T47D (cell line): Measurements from ENCODE around the gene UGT3A1.
"Not testable (repeated sequence)": the region's sequence is repeated elsewhere in the genome, so short reads cannot be mapped to it uniquely, and the experiment has no call there.

Experiments
- DNase-seq, 2 experiments: peaks; one replicate each; pipeline versions ENCODE4 v3.0.0 to v3.0.0-alpha.2; 2011 to 2012; ENCODE audit warnings: low read depth in 1 of 2, low spot score in 1 of 2
- JUND ChIP-seq: IDR thresholded peaks from 2 replicates; pipeline ENCODE4 v1.6.1; 2012; ENCODE audit warnings: low read depth
- in situ Hi-C: cut with HindIII; loops from 2 replicates; pipeline ENCODE4 v1.10.0; 2016; ENCODE audit warnings: low sequenced_read_pairs, low pct_unique_long_range_greater_than_20kb

UGT3A1 gene

DNA sequence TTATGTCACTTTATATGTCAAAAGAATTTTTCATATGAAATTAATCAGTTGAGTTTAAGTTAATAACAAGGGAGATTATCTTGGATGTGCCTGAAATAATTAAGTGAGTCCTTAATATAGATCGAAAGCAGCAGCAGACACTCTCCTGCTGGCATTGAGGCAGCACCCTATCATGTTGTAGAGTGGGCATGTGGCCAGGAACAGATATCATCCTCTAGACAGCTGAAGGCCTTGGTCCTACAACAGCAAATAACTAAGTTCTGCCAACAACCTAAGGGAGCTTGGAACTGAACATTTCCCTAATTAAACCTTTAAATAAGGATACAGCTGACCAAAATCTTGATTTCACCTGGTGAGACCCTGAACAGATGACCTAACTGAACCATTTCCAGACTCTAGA lies 25.8 kb upstream of the UGT3A1 start:
- in situ Hi-C loops, result no loop called here
- no peak for DNase-seq
- no peak for TF ChIP-seq JUND

DNA sequence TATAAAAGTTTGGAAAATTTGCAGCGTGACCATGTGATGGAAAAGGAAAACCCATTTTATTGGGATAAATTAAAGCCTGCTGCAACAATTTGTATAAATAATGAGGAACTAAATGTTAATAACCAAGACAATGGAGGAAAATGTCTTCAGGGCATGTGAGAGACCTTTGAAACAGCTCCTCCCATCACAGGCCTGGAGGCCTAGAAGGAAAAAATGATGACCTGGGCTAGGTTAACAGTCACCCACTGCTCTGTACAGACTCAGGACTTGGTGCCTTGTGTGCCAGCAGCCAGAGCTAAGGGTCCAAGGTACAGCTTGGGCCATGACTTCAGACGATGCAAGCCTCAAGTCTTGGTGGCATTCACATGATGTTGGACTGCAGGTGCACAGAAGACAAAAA lies 22.0 kb upstream of the UGT3A1 start:
- DNase-seq, result no peak
- in situ Hi-C loops, result no loop called here
- TF ChIP-seq JUND, result no peak

DNA sequence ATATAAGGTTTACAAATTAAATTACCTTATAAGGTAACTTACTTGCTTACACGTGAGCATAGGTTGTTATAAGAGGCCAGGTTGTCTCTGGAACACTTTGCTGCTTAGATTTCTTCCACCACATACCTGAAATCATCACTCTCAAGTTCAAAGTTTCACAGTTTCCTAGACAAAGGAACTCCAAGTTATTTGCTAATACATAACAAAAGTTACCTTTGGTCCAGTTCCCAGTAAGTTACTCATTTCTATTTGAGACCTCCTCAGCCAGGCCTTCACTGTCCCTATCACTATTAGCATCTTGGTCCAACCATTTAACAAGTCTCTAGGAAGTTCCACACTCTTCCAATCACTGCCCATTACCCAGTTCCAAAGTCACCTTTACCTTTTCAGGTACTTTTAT lies 18.5 kb upstream of the UGT3A1 start:
- in situ Hi-C loops, result no loop called here
- DNase-seq, result no peak
- no peak for TF ChIP-seq JUND

DNA sequence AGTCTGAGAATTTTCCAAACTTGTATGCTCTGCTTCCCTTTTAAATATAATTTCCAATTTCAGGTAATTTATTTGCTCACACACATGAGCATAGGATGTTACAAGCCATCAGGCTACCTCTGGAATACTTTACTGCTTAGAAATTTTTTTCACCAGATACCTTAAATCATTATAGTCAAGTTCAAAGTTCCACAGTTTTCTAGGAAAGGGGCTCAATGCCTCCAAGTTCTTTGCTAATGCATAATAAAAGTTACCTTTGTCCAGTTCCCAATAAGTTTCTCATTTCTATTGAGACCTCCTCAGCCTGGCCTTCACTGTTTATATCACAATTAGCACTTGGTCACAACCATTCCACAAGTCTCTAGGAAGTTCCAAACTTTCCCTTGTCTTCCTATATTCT lies 16.2 kb upstream of the UGT3A1 start:
- in situ Hi-C loops, result no loop called here
- TF ChIP-seq JUND, result no peak
- DNase-seq, result no peak

DNA sequence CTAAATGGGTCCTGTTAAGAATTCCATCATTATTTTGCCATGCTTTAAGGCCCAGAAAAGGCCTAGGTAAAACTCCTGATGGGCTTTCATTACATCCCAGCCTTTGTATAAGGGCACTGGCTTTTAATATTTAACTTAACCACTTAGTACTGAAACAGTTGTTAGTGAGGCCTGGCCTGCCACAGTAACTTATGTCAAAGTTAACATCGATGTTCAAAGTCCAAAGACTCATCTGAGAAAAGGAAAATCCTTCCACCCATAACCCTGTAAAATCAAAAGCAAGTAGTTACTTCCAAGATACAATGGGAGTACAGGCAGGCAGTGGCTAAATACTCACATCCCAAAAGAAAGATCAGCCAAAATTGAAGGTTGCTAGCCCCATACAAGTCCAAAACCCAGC lies 15.0 kb upstream of the UGT3A1 start:
- TF ChIP-seq JUND, result no peak
- in situ Hi-C loops, result no loop called here
- no peak for DNase-seq

DNA sequence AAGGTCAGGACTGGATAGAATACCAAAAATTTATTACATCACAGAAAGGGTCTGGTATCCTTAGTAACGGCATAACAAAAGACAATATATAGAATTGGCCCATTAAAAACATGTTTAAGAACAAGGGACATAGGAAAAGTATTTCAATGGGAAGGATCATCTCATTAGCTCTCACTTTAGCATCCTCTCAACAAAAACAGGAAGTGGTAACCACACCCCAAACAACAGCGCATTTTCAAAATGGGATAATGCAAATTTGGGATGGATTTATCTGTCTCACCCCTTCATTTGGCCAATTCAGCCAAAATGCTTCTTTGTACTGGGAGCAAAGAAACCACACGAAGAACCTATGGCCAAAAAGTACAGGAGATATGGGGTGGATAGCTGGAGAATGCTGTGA lies 9.8 kb upstream of the UGT3A1 start:
- TF ChIP-seq JUND, result no peak
- in situ Hi-C loops, result no loop called here

DNA sequence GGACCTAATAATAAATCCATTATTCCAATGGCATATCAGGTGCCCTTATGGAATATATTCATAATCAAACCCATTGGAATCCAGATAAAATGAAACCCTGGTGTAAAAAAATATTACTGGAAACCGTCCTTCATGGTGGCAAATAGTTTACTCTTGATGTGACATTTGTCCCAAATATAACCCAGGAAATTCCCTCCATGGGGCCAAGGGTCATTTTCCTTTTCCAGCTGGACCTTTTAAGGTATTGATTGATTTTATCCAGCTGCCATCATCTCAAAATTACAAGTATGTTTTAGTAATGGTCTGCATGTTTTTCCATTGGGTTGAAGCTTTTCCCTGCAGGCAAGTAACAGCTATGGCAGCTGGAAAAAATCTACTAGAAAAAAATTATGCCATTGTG lies 8.4 kb upstream of the UGT3A1 start:
- no peak for DNase-seq
- in situ Hi-C loops, result no loop called here
- TF ChIP-seq JUND, result no peak

More for the DNA sequence above, 9.8 kb upstream of the UGT3A1 start:
- DNase-seq, result no peak

DNA sequence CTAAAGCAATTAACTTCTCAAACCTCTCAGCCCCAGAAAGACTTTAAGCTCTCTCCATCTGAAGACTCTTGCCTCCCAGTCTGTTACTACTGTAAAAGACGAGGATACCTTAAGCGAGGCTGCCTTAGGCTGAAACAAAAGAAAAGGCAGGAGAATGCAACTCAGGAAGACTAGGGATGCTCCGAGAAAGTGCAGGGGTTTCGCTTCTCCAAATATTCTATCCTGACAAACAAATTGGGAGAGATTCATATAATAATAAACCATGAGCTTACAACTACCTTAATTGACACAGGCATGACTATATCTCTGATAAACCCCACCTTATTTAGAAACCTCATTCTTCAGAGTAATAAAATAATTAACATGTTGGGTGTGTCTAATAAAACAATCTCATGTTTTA lies 4.9 kb upstream of the UGT3A1 start:
- no peak for TF ChIP-seq JUND
- no peak for DNase-seq
- in situ Hi-C loops, result no loop called here

DNA sequence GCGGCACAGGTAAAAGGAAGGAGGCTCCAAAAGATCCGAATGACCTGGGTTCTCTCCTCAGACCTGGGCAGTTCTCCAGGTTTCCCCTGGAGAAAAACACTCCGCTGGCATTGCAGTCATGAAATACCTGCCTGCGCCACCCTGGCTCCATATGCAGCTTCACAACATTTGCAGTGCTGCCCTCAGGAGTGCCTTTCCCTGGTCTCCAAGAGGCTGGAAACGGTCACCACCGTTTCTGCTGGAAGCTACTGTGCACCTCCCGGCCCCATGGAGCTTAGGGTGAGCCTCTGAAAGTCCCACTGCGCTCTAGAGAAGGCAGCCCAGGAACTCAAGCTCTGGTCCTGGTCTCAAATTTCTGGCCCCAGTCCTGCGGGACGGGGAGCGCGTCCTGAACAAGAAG lies 670 bp downstream of the UGT3A1 start:
- in situ Hi-C loops, result no loop called here
- TF ChIP-seq JUND, result no peak
- DNase-seq, result no peak

DNA sequence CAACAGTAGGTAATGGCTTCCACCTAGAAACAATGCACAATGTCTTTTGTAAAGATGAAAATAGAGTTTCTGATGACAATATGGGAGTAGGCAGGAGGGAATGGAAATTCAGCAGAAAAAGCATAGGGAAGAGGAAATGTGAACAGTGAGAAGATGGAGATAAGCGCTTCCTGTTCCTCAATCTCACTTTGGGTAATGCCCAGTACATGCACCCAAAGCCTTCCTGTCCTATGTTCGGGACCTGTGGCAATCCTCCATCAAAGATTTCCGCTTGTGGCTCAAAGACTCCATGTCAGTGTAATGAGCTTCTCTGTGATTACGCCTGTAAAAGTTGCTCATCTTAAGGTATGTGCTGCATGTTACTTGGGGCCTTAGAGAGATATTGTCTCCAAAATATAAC lies 2.7 kb downstream of the UGT3A1 start:
- TF ChIP-seq JUND, result no peak
- no peak for DNase-seq
- in situ Hi-C loops, result no loop called here

DNA sequence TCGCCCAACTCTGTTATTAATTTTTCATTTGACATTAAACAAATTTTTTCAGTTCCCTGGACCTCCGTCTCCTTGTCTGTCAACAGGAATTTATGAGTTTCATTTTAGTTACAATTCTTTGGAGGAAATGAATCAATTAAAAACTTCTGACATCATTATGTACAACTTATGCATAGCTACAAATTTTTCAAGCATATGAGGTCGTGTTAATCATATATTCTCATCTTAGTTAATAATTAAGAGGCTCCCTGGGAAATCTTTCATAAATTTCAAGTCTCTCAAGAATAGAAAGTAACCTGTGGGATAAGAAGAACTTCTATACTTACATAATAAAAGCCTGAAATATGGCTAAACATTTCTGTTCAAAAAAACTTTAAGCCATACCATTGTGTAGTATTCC lies 3.4 kb downstream of the UGT3A1 start:
- in situ Hi-C loops, result no loop called here
- TF ChIP-seq JUND, result no peak
- no peak for DNase-seq

DNA sequence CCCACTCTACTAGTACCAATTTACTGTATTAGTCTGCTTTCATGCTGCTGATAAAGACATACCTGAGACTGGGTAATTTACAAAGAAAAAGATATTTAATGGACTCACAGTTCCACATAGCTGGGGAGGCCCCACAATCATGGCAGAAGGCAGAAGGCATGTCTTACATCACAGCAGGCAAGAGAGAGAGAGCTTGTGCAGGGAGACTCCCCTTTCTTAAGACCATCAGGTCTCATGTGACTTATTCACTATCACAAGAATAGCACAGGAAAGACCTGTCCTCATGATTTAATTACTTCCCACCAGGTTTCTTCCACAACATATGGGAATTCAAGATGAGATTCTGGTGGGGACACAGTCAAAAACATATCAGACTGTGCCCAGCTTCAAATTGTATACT lies 11.5 kb downstream of the UGT3A1 start:
- DNase-seq, result no peak
- no peak for TF ChIP-seq JUND
- in situ Hi-C loops, result no loop called here

DNA sequence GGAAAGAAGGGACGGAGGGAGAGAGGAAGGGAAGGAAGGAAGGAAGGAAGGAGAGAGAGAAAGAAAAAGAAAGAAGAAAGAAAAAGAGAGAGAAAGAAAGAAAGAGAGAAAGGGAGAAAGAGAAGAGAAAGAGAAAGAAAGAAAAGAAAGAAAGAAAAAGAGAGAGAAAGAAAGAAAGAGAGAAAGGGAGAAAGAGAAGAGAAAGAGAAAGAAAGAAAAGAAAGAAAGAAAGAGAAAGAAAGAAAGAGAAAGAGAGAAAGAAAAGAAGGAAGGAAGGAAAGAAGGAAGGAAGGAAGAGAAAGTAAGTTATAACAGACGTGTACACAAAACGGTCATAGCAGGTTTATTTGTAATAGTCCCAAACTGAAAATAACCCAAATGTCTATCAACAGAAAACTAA lies 14.3 kb downstream of the UGT3A1 start:
- DNase-seq, in situ Hi-C loops: not testable (repeated sequence)

DNA sequence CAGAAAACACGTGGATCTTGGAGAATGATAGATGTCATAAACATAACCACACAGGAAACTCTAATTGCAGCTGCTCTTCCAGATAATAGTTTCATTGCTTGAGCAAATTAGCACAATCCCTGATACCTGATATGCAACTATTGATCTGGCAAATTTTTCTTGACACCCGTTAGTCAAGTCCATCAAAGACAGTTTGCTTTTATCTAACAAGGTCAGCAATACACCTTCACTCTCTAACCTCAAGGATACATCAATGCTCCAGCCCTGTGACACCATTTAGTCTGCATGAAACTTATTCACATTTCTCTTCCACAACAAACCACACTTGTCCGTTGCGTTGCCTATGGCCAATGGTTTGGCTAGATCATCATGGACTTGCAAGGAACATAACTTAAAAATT lies 16.6 kb downstream of the UGT3A1 start:
- no peak for DNase-seq

DNA sequence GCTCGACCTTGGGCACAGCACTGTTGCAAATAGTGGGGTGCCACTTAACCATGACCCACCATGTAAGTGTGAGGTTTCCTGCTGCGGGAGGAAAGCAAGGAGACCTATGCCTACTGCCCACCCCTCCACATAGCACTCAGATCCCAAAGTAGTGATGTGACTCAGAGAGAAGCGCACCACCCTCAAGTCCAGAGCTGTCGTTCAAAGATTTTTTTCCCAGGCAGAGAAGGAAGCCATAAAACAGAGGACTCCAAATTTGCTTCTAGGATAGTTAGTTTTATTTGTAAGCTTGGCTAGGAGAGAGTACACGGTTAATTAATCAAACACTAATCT lies 19.3 kb downstream of the UGT3A1 start:
- in situ Hi-C loops, result no loop called here

More for the DNA sequence above, 16.6 kb downstream of the UGT3A1 start:
- TF ChIP-seq JUND, result no peak
- in situ Hi-C loops, result no loop called here

More for the DNA sequence above, 19.3 kb downstream of the UGT3A1 start:
- TF ChIP-seq JUND, result no peak
- DNase-seq, result no peak
